Colonic mucosa (tissue), 4 donors: ENCODE data around the gene IGFALS. TPM values are rescaled to one million over a fixed set of nuclear protein-coding genes. Genes with fewer than 3 reads are reported as not detected.

Source experiments
- DNase-seq: peaks from one replicate; pipeline ENCODE4 v3.0.0-alpha.2; 2020
- H3K27ac ChIP-seq: fragments of 200-600 bp; one replicate; pipeline ENCODE4 v1.8.0; 2021
- H3K27me3 ChIP-seq: fragments of 200-600 bp; one replicate; pipeline ENCODE4 v1.8.0; 2021
- H3K36me3 ChIP-seq: fragments of 200-600 bp; one replicate; pipeline ENCODE4 v1.8.0; 2021
- H3K4me1 ChIP-seq: fragments of 200-600 bp; one replicate; pipeline ENCODE4 v1.8.0; 2021; ENCODE audit warnings: mild to moderate bottlenecking
- H3K4me3 ChIP-seq: fragments of 200-600 bp; one replicate; pipeline ENCODE4 v1.8.0; 2021
- H3K9ac ChIP-seq, 2 donors: one replicate each; pipeline ENCODE4 v1.7.0; 2013; ENCODE audit warnings: control low read depth in 2 of 2, low read depth in 2 of 2, low read length in 2 of 2
- H3K9me3 ChIP-seq: fragments of 200-600 bp; one replicate; pipeline ENCODE4 v1.8.0; 2021
- intact Hi-C: fragments of 100-400 bp; cut with DNase I; formaldehyde crosslinking; loops from one replicate; pipeline ENCODE4 v1.14.1; 2022
- total RNA-seq, 2 donors: library from RNA; stranded (reverse); fragmentation: NEBNext Ultra II Directional in 1 of 2; extraction: Animal tissue kit (Norgen Biotek cat#: 25700) in 1 of 2; gene quantifications; one replicate each; pipeline ENCODE4 v1.2.1, GENCODE V29; 2021
- TF ChIP-seq, protein P1 (sequence below): fragments of 200-600 bp; IDR thresholded peaks from one replicate; pipeline ENCODE4 v1.8.0; 2022; ENCODE audit warnings: antibody characterized with exemption, mild to moderate bottlenecking
- donor health status: healthy.
- donor health status: DM: no; HTN: no; CAD: no.
- donor health status: DM: no; HTN: no; CAD: no.

IGFALS gene
- total RNA-seq, 2 donors from 2014 or later: 5.7 to 7.0 TPM

DNA sequence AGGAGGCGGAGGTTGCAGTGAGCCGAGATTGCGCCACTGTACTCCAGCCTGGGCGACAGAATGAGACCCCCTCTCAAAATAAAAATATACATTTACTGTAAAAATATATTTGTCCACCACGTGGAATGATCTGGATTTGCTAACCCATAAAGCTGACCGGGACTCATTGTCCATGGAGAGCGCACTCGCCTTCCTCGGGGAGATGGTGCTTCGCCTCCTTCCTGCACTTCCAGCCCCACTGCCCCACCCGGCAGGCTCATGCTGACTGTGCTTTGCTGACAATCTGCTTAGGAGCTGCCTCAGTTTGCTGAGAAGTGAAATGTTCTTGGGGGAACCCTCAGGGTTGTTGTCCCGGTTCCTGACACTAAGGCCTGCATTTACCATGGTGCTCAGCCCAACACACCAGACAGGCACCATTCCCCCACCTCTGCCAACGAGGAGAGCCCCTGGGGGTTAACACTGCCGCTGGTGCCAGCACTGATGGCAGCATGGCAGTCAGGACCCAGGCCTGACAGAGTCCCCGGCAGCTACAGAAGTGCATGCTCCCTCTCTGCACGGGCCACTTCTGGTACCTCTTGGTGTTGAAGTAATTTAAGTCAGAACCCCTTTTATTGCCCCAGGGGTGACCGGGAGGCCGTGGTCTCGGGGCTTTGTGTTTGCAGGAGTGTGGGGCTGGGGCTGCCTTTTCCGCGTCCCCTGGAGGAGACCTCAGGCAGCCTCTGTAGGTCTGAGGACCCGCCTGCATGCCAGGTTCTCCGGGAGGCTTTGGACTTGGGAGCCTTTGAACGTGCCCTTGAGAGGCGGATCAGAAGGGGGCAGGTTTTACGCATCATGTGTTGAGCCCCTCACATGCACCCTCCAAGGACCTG is 8.3 kb downstream of the IGFALS start:
- peaks cover 11% of the 10 kb centered on the region for H3K4me1 ChIP-seq
- H3K9me3 ChIP-seq: no peaks in the 10 kb centered on the region
- no peak overlapping the region for H3K27ac ChIP-seq
- H3K27me3 ChIP-seq: no peaks in the 10 kb centered on the region
- intact Hi-C loops: no loop called here
- H3K36me3 ChIP-seq: no peaks in the 10 kb centered on the region
- no peak overlapping the region for H3K4me3 ChIP-seq
- peak; percentile 17 for DNase-seq
- H3K9ac ChIP-seq: no peak overlapping the region
- TF ChIP-seq, protein P1, sequence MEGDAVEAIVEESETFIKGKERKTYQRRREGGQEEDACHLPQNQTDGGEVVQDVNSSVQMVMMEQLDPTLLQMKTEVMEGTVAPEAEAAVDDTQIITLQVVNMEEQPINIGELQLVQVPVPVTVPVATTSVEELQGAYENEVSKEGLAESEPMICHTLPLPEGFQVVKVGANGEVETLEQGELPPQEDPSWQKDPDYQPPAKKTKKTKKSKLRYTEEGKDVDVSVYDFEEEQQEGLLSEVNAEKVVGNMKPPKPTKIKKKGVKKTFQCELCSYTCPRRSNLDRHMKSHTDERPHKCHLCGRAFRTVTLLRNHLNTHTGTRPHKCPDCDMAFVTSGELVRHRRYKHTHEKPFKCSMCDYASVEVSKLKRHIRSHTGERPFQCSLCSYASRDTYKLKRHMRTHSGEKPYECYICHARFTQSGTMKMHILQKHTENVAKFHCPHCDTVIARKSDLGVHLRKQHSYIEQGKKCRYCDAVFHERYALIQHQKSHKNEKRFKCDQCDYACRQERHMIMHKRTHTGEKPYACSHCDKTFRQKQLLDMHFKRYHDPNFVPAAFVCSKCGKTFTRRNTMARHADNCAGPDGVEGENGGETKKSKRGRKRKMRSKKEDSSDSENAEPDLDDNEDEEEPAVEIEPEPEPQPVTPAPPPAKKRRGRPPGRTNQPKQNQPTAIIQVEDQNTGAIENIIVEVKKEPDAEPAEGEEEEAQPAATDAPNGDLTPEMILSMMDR: no peak

- intact Hi-C loops: no loop called here
- H3K4me1 ChIP-seq: peaks cover 13% of the 10 kb centered on the region
- peak within 1 kb of the TSS; percentile 82 to 89 for H3K9ac ChIP-seq
- peak within 1 kb of the TSS; percentile 88 for H3K27ac ChIP-seq
- H3K9me3 ChIP-seq: no peaks in the 10 kb centered on the region
- TF ChIP-seq, protein P1: no peak
- H3K4me3 ChIP-seq: peak within 1 kb of the TSS; percentile 96
- no peaks in the 10 kb centered on the region for H3K36me3 ChIP-seq
- DNase-seq: peak; percentile 100
- H3K27me3 ChIP-seq: no peaks in the 10 kb centered on the region
Observed at GRCh38 chr16:1782408-1783264, 10.9 kb downstream of the IGFALS start, which contains the start of the genes NUBP2 and SPSB3. TSS of gene NUBP2 (plus strand) at chr16:1782960. CDS start at chr16:1783021, 61 bp downstream. TSS of gene SPSB3 (minus strand) at chr16:1782571. CDS start at chr16:1781483, 1,088 bp downstream.

DNA sequence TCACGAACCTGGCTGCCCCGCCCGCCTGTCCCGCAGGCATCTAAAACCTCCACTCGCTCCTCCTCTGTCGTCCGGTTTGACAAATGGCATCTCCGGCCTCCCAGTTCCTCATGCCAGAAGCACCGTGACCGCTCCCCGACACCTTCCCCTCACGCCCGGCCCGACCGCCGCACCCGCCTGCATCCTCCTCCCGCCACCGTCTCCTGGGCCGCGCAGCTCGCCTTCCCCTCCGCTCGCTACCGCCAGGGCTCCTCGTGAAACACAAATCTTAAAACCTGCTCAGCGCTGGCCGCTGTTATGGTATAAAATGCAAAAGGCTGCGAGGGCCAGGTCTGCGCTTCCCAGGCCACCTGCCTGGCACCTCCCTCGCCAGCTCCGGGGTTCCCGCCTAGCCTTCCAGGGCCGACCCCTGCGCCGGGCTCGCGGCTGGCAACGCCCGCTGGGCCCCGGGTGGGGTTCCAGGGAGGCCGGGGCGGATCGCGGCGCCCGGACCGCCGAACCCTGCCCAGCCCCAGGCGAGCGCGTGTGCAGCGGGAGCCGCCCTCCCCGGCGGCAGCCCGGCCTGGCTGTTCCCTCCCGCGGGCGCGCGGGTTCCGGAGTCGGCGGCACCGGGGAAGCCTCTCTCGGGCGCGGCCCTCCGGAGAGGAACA is 11.6 kb downstream of the IGFALS start:
- Histone ChIP-seq H3K4me3 (peak overlapping the region; percentile 96), H3K27me3 (no peaks in the 10 kb centered on the region), H3K36me3 (no peaks in the 10 kb centered on the region), H3K9me3 (no peaks in the 10 kb centered on the region), H3K4me1 (peaks cover 13% of the 10 kb centered on the region), H3K27ac (peak overlapping the region; percentile 88), H3K9ac (peak overlapping the region; percentile 68 to 74)
- TF ChIP-seq, protein P1: no peak
- intact Hi-C loops: no loop called here
- DNase-seq: peak; percentile 45

- H3K9me3 ChIP-seq: no peaks in the 10 kb centered on the region
- intact Hi-C loops: no loop called here
- H3K4me3 ChIP-seq: peak overlapping the region; percentile 96
- no peak for DNase-seq
- no peaks in the 10 kb centered on the region for H3K27me3 ChIP-seq
- no peaks in the 10 kb centered on the region for H3K36me3 ChIP-seq
- peak overlapping the region; percentile 68 to 74 for H3K9ac ChIP-seq
- H3K27ac ChIP-seq: peak overlapping the region; percentile 88
- H3K4me1 ChIP-seq: peaks cover 13% of the 10 kb centered on the region
- TF ChIP-seq, protein P1: no peak
Observed at GRCh38 chr16:1781254-1781653, 12.3 kb downstream of the IGFALS start.

- intact Hi-C loops: no loop called here
- H3K9me3 ChIP-seq: no peaks in the 10 kb centered on the region
- DNase-seq: no peak
- peaks cover 13% of the 10 kb centered on the region for H3K4me1 ChIP-seq
- H3K4me3 ChIP-seq: no peak overlapping the region
- no peaks in the 10 kb centered on the region for H3K36me3 ChIP-seq
- no peak overlapping the region for H3K27ac ChIP-seq
- TF ChIP-seq, protein P1: no peak
- H3K27me3 ChIP-seq: no peaks in the 10 kb centered on the region
- H3K9ac ChIP-seq: peak overlapping the region in 1 of 2 donors; percentile 74
Observed at GRCh38 chr16:1780677-1781072, 12.8 kb downstream of the IGFALS start.
